Ovary (tissue), 10 donors: ENCODE results near the gene HSPBP1. TPM values are rescaled to one million over a fixed set of nuclear protein-coding genes. Genes with fewer than 3 reads are reported as not detected.
"Not testable (repeated sequence)": the region's sequence is repeated elsewhere in the genome, so short reads cannot be mapped to it uniquely, and the experiment has no call there.

Experiments
- DNase-seq, 5 donors: peaks; one replicate each; pipeline ENCODE4 v3.0.0-alpha.2; 2019 to 2020
- H3K27ac ChIP-seq, 2 donors: fragments of 200-600 bp; one replicate each; pipeline versions ENCODE4 v1.5.1 to v1.8.0; 2019 to 2022
- H3K27me3 ChIP-seq: fragments of 200-600 bp; one replicate; pipeline ENCODE4 v1.8.0; 2022
- H3K36me3 ChIP-seq: fragments of 200-600 bp; sonication (generic); one replicate; pipeline ENCODE4 v1.5.1; 2019
- H3K4me1 ChIP-seq: one replicate; pipeline ENCODE4 v1.8.1; 2013; ENCODE audit warnings: mild to moderate bottlenecking, moderate library complexity; ENCODE audit not compliant: insufficient read depth
- H3K4me3 ChIP-seq: fragments of 200-600 bp; sonication (generic); one replicate; pipeline ENCODE4 v1.5.1; 2017
- H3K9me3 ChIP-seq, 2 donors: fragments of 200-600 bp in 1 of 2; sonication (generic) in 1 of 2; one replicate each; pipeline versions ENCODE4 v1.5.1 to v1.8.1; 2013 to 2019; ENCODE audit warnings: mild to moderate bottlenecking in 1 of 2, moderate library complexity in 1 of 2
- EP300 ChIP-seq: sonication (generic); formaldehyde crosslinking; IDR thresholded peaks from one replicate; pipeline ENCODE4 v1.6.1; 2017; ENCODE audit warnings: antibody characterized with exemption
- POLR2A ChIP-seq: fragments of 450-650 bp; IDR thresholded peaks from one replicate; pipeline ENCODE4 v1.6.1; 2017; ENCODE audit warnings: antibody characterized with exemption, mild to moderate bottlenecking, moderate library complexity
- WGBS, 3 donors: extraction: QIAGEN DNeasy Blood & Tissue Kit in 1 of 3; methylation state at CpG; one replicate each; pipeline versions ENCODE4 v1.1.5 to v1.1.7; 2013 to 2017; 5-methylcytosine and 5-hydroxymethylcytosine counted together
- intact Hi-C, 4 donors: fragments of 100-400 bp; cut with DNase I; formaldehyde crosslinking; loops; one replicate each; pipeline versions ENCODE4 v1.11.0 to v1.15.1; 2022 to 2023
- long read RNA-seq, 3 donors: library from polyadenylated mRNA in 2 of 3; unstranded in 2 of 3; transcript quantifications; one replicate each; pipeline ENCODE4 v2.0.0 and lab custom pipeline, GENCODE V29; 2021 to 2026
- polyA plus RNA-seq, 2 donors: library from polyadenylated mRNA; stranded (reverse); fragments of 200-250 nt in 1 of 2; fragments of 350-450 nt in 1 of 2; fragmentation: Illumina TruSeq in 1 of 2; extraction: RNeasy Lipid Tissue Mini Kit (QIAGEN cat#74804) in 1 of 2; gene quantifications; one replicate each; pipeline ENCODE4 v1.2.3, GENCODE V29; 2013 to 2014
- total RNA-seq, 7 donors: library from RNA; depleted of rRNA in 2 of 7; stranded (reverse); fragments of >200 nt in 2 of 7; fragmentation: NEBNext Ultra II Directional in 3 of 7; extraction: Animal tissue kit (Norgen Biotek cat#: 25700) in 3 of 7; gene quantifications; one replicate each; pipeline versions ENCODE4 v1.1.0 to v1.2.4, GENCODE V29; 2016 to 2023
- TF ChIP-seq, protein P1 (sequence below), 3 donors: fragments of 450-650 bp in 2 of 3; fragments of 200-600 bp in 1 of 3; IDR thresholded peaks; one replicate each; pipeline versions ENCODE4 v1.5.1 to v1.8.0; 2016 to 2022; ENCODE audit warnings: antibody characterized with exemption in 3 of 3, mild to moderate bottlenecking in 1 of 3
- donor health status: DM: no; HTN: no; CAD: no; lungs with moderate emphysema.
- donor health status: DM: no; HTN: no; CAD: no.
- donor health status: Bipolar disorder and iron deficiency.
- donor health status: DM: yes; HTN: yes; CAD: no.
- donor health status: DM: no; HTN: no; CAD: no.
- donor health status: DM: yes; HTN: yes; CAD: no.

Gene HSPBP1, protein sequence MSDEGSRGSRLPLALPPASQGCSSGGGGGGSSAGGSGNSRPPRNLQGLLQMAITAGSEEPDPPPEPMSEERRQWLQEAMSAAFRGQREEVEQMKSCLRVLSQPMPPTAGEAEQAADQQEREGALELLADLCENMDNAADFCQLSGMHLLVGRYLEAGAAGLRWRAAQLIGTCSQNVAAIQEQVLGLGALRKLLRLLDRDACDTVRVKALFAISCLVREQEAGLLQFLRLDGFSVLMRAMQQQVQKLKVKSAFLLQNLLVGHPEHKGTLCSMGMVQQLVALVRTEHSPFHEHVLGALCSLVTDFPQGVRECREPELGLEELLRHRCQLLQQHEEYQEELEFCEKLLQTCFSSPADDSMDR
- 10 to 100 TPM; 20.5 to 40.7 (median 31.8) TPM for total RNA-seq
- polyA plus RNA-seq: 10 to 100 TPM in 1 of 2 donors, 1 to 10 TPM in 1; 3.6 to 36.5 TPM
- long read RNA-seq, donor 1, transcript HSPBP1-206 (7 exons, 1,449 nt): minor isoform, 12 of 309 reads
- long read RNA-seq, donor 1, transcript HSPBP1-202 (8 exons, 1,572 nt): major isoform, 195 of 309 reads
- long read RNA-seq, donor 1, partial matches to known transcripts: 6 of 309 reads
- long read RNA-seq, donor 1, other reads (novel, unspliced or antisense): 95 of 309 reads
- long read RNA-seq, donor 2, transcript HSPBP1-202 (8 exons, 1,572 nt): major isoform, 6 of 12 reads
- long read RNA-seq, donor 2, partial matches to known transcripts: 0 of 12 reads
- long read RNA-seq, donor 2, other reads (novel, unspliced or antisense): 0 of 12 reads
- long read RNA-seq, donor 3, transcript HSPBP1-202 (8 exons, 1,572 nt): major isoform, 38 of 71 reads
- long read RNA-seq, donor 3, partial matches to known transcripts: 4 of 71 reads
- long read RNA-seq, donor 3, other reads (novel, unspliced or antisense): 26 of 71 reads

DNA sequence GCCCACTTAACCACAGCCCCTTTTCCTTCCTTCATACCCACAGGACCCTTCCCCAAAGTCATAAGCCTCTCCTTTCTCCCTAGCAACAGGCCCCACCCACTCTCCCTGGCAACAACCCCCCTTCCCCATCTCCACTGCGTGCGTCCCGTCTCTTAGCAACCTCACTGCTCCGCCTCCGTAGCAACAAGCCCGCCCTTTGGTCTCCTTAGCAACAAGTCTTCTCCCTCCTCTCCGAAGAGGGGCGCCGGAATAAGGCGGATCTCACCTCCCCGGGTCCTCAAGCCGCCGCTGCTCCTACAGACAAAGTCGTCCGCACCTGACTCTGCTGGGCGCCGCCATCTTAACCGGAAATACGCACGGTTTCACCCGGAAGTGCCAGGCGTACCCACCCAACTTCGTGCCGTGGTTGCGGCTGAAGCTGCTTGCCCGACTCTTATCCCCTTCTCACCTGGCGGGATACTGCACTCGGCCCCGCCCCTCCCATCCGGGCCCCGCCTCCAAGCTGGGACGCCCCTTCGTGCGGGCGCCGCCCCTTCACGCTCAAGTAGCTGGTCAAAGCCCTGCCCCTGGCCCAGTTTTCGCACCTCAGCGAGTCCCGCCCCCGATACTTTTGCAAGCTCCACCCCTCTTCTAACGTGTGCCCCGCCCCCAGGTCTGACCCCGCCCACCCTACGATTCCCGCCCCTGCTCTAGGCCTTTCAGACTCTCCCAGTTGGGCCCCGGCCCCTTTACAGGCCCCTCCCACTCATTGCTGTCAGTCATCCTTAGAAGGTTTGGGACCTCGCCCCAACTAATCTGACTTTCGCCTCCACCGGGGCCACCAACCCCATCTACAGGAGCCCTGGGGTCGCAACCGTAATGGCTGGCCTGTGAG, at the start of gene HSPBP1:
Gene HSPBP1, minus strand, starts transcription at position 341 of the 874 bp plus-strand sequence. CDS start 502 bp downstream, outside the sequence.
- H3K36me3 ChIP-seq: no peaks in the 10 kb centered on the region
- WGBS, 3 donors: 4 to 5% (median 5%) methylated on average over 47 to 52 of the region's 52 CpGs
- H3K4me3 ChIP-seq: peak within 1 kb of the TSS; percentile 77
- intact Hi-C loops: loop anchor here in 2 of 4 donors (10.0 kb wide), 3 partner anchors 95 to 225 kb away; partner anchors contain the start of genes IL11 (in 1 of the 2) and TMEM190 (in 1 of the 2)
- H3K9me3 ChIP-seq: no peaks in the 10 kb centered on the region
- H3K4me1 ChIP-seq: peaks cover 5% of the 10 kb centered on the region
- peak; percentile 92 to 97 (median 95) for DNase-seq
- TF ChIP-seq POLR2A (peak; percentile 40), EP300 (no peak)
- TF ChIP-seq, protein P1, sequence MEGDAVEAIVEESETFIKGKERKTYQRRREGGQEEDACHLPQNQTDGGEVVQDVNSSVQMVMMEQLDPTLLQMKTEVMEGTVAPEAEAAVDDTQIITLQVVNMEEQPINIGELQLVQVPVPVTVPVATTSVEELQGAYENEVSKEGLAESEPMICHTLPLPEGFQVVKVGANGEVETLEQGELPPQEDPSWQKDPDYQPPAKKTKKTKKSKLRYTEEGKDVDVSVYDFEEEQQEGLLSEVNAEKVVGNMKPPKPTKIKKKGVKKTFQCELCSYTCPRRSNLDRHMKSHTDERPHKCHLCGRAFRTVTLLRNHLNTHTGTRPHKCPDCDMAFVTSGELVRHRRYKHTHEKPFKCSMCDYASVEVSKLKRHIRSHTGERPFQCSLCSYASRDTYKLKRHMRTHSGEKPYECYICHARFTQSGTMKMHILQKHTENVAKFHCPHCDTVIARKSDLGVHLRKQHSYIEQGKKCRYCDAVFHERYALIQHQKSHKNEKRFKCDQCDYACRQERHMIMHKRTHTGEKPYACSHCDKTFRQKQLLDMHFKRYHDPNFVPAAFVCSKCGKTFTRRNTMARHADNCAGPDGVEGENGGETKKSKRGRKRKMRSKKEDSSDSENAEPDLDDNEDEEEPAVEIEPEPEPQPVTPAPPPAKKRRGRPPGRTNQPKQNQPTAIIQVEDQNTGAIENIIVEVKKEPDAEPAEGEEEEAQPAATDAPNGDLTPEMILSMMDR (IDR thresholded peaks at IDR 0.05): peak in 1 of 3 donors; percentile 13
- H3K27me3 ChIP-seq: no peaks in the 10 kb centered on the region
- H3K27ac ChIP-seq: peak within 1 kb of the TSS; percentile 53 to 73

DNA sequence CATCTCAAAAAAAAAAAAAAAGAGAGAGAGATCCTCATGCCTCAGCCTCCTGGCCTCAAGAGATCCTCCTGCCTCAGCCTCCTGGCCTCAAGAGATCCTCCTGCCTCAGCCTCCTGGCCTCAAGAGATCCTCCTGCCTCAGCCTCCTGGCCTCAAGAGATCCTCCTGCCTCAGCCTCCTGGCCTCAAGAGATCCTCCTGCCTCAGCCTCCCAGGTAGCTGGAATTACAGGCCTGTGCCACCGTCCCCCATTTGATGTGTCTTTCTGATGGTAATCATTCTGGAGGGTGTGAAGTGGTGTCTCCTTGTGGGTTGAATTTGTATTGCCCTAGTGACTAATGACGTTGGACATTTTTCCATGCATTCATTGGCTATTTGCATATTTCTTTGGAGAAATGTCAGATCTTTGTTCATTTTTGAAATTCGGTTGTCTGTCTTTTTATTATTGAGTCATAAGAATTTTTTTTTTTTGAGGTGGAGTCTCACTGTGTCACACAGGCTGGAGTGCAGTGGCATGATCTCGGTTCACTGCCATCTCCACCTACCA, 48.9 kb upstream of the HSPBP1 start:
- WGBS, 3 donors: 67 to 78% (median 72%) methylated on average over 4 of the region's 4 CpGs
- H3K4me1 ChIP-seq, H3K4me3 ChIP-seq, H3K27ac ChIP-seq, H3K36me3 ChIP-seq, H3K27me3 ChIP-seq, DNase-seq, intact Hi-C loops, H3K9me3 ChIP-seq: not testable (repeated sequence)

- no peak within 1 kb of the TSS for H3K4me3 ChIP-seq
Observed at GRCh38 chr19:55325172-55325571, 45.3 kb upstream of the HSPBP1 start, which contains the start of gene TMEM150B. Gene TMEM150B, minus strand, starts transcription at chr19:55325341. Its CDS starts 4,305 bp downstream, at chr19:55321036.

GRCh38 chr19:55324662-55325061, 44.8 kb upstream of the HSPBP1 start:
- Histone ChIP-seq H3K27me3 (no peaks in the 10 kb centered on the region), H3K4me3 (no peak overlapping the region), H3K4me1 (no peaks in the 10 kb centered on the region), H3K27ac (no peak overlapping the region), H3K36me3 (no peaks in the 10 kb centered on the region), H3K9me3 (no peaks in the 10 kb centered on the region)
- no peak for DNase-seq
- intact Hi-C loops: no loop called here
- WGBS, 3 donors: 85 to 89% (median 89%) methylated on average over 6 of the region's 6 CpGs
- TF ChIP-seq, protein P1 (IDR thresholded peaks at IDR 0.05): no peak
- no peak for TF ChIP-seq POLR2A
- TF ChIP-seq EP300: no peak

More at GRCh38 chr19:55325172-55325571, 45.3 kb upstream of the HSPBP1 start, which contains the start of gene TMEM150B:
- Histone ChIP-seq H3K4me1 (no peaks in the 10 kb centered on the region), H3K36me3 (no peaks in the 10 kb centered on the region), H3K27me3 (no peaks in the 10 kb centered on the region), H3K9me3 (no peaks in the 10 kb centered on the region), H3K27ac (no peak within 1 kb of the TSS)
- no peak for DNase-seq
- intact Hi-C loops: no loop called here
- WGBS, 3 donors: 75 to 79% (median 77%) methylated on average over 14 of the region's 14 CpGs
- no peak for TF ChIP-seq POLR2A
- TF ChIP-seq, protein P1 (IDR thresholded peaks at IDR 0.05): no peak
- no peak for TF ChIP-seq EP300
